H9 (cell line): Measurements from ENCODE around the gene TUBB2B. TPM values are rescaled to one million over a fixed set of nuclear protein-coding genes. Genes with fewer than 3 reads are reported as not detected.

Experiments used
- DNase-seq: peaks from one replicate; pipeline ENCODE4 v3.0.0-alpha.2; 2017
- H2AFZ ChIP-seq: one replicate; pipeline ENCODE4 v1.6.1; 2013; ENCODE audit warnings: mild to moderate bottlenecking, low read length, control low read depth, moderate library complexity
- H2AK5ac ChIP-seq: 2 replicates; pipeline ENCODE4 v1.6.1; 2013; ENCODE audit warnings: low read length, control low read depth, mixed read lengths; ENCODE audit not compliant: insufficient read length
- H2BK120ac ChIP-seq: one replicate; pipeline ENCODE4 v1.6.1; 2013; ENCODE audit warnings: low read depth, mild to moderate bottlenecking, low read length, control low read depth, inconsistent platforms; ENCODE audit not compliant: poor library complexity, severe bottlenecking
- H2BK12ac ChIP-seq: 2 replicates; pipeline ENCODE4 v1.6.1; 2013; ENCODE audit warnings: low read length, control low read depth, mixed read lengths, low read depth; ENCODE audit not compliant: insufficient read length
- H2BK15ac ChIP-seq: 2 replicates; pipeline ENCODE4 v1.6.1; 2013; ENCODE audit warnings: low read depth, low read length, control low read depth
- H2BK20ac ChIP-seq: one replicate; pipeline ENCODE4 v1.6.1; 2013; ENCODE audit warnings: low read depth, mild to moderate bottlenecking, low read length, control low read depth, inconsistent platforms; ENCODE audit not compliant: poor library complexity, severe bottlenecking
- H2BK5ac ChIP-seq: 2 replicates; pipeline ENCODE4 v1.6.1; 2013; ENCODE audit warnings: low read length, control low read depth, mixed read lengths; ENCODE audit not compliant: insufficient read length
- H3K14ac ChIP-seq: 2 replicates; pipeline ENCODE4 v1.6.1; 2013; ENCODE audit warnings: low read length, control low read depth; ENCODE audit not compliant: insufficient read depth
- H3K18ac ChIP-seq: 2 replicates; pipeline ENCODE4 v1.6.1; 2013; ENCODE audit warnings: low read depth, mild to moderate bottlenecking, mixed read lengths, low read length, control low read depth; ENCODE audit not compliant: insufficient read length
- H3K23ac ChIP-seq: 2 replicates; pipeline ENCODE4 v1.6.1; 2013; ENCODE audit warnings: low read length, control low read depth, mixed read lengths, low read depth; ENCODE audit not compliant: insufficient read length
- H3K23me2 ChIP-seq: 2 replicates; pipeline ENCODE4 v1.6.1; 2013; ENCODE audit warnings: low read depth, mild to moderate bottlenecking, mixed read lengths, low read length, control low read depth; ENCODE audit not compliant: insufficient read length, poor library complexity, severe bottlenecking
- H3K27ac ChIP-seq: 2 replicates; pipeline ENCODE4 v1.5.1; 2013; ENCODE audit warnings: low read length, control low read depth, mixed read lengths, low read depth; ENCODE audit not compliant: insufficient read length
- H3K27me3 ChIP-seq: 2 replicates; pipeline ENCODE4 v1.6.1; 2013; ENCODE audit warnings: low read length, control low read depth, inconsistent platforms; ENCODE audit not compliant: insufficient read depth
- H3K4ac ChIP-seq: 2 replicates; pipeline ENCODE4 v1.6.1; 2013; ENCODE audit warnings: low read depth, mild to moderate bottlenecking, control low read depth, inconsistent platforms, low read length, moderate library complexity
- H3K4me1 ChIP-seq: 2 replicates; pipeline ENCODE4 v1.6.1; 2013; ENCODE audit warnings: low read length, control low read depth, inconsistent platforms; ENCODE audit not compliant: insufficient read depth
- H3K4me2 ChIP-seq: 2 replicates; pipeline ENCODE4 v1.6.1; 2013; ENCODE audit warnings: low read length, control low read depth, mixed read lengths; ENCODE audit not compliant: insufficient read length, insufficient read depth
- H3K56ac ChIP-seq: 2 replicates; pipeline ENCODE4 v1.6.1; 2013; ENCODE audit warnings: low read depth, mild to moderate bottlenecking, mixed read lengths, low read length, control low read depth; ENCODE audit not compliant: insufficient read length
- H3K79me1 ChIP-seq: 2 replicates; pipeline ENCODE4 v1.6.1; 2013; ENCODE audit warnings: low read depth, mild to moderate bottlenecking, moderate library complexity, low read length, control low read depth, inconsistent platforms; ENCODE audit not compliant: insufficient read depth, poor library complexity, severe bottlenecking
- H3K79me2 ChIP-seq: 2 replicates; pipeline ENCODE4 v1.6.1; 2013; ENCODE audit warnings: low read length, control low read depth, inconsistent platforms; ENCODE audit not compliant: insufficient read depth
- H3K9ac ChIP-seq: 2 replicates; pipeline ENCODE4 v1.6.1; 2013; ENCODE audit warnings: low read length, control low read depth, mixed read lengths; ENCODE audit not compliant: insufficient read length; ENCODE audit errors: extremely low read depth
- H3K9me3 ChIP-seq: one replicate; pipeline ENCODE4 v1.6.1; 2013; ENCODE audit warnings: low read depth, low read length, inconsistent platforms; ENCODE audit not compliant: control insufficient read depth
- H3T11ph ChIP-seq: one replicate; pipeline ENCODE4 v1.6.1; 2013; ENCODE audit warnings: mild to moderate bottlenecking, low read length, control low read depth, inconsistent platforms
- H4K20me1 ChIP-seq: one replicate; pipeline ENCODE4 v1.6.1; 2013; ENCODE audit not compliant: control insufficient read depth, insufficient read length, insufficient read depth
- H4K5ac ChIP-seq: 2 replicates; pipeline ENCODE4 v1.6.1; 2013; ENCODE audit warnings: low read depth, mild to moderate bottlenecking, mixed read lengths, low read length, control low read depth; ENCODE audit not compliant: insufficient read length
- H4K8ac ChIP-seq: replicated peaks from 2 replicates; pipeline ENCODE4 v1.6.1; 2013; ENCODE audit warnings: low read length, control low read depth, mixed read lengths, low read depth; ENCODE audit not compliant: insufficient read length
- H4K91ac ChIP-seq: 2 replicates; pipeline ENCODE4 v1.6.1; 2013; ENCODE audit warnings: low read depth, mild to moderate bottlenecking, moderate library complexity, mixed read lengths, low read length, control low read depth; ENCODE audit not compliant: insufficient read length
- H3K27ac Mint-ChIP-seq, 3 experiments: 2 replicates in 2 of 3; 3 replicates in 1 of 3; pipeline ENCODE4 v1.8.0; 2020 to 2021; ENCODE audit warnings: mixed read lengths in 3 of 3, mild to moderate bottlenecking in 1 of 3, moderate library complexity in 1 of 3
- H3K27me3 Mint-ChIP-seq: 2 replicates; pipeline ENCODE4 v1.8.0; 2021; ENCODE audit warnings: low read depth, mild to moderate bottlenecking, moderate library complexity, mixed read lengths
- H3K36me3 Mint-ChIP-seq, 3 experiments: 2 replicates in 2 of 3; 3 replicates in 1 of 3; pipeline ENCODE4 v1.8.0; 2020 to 2021; ENCODE audit warnings: low read depth in 3 of 3, mixed read lengths in 3 of 3; ENCODE audit not compliant: insufficient read depth in 1 of 3
- H3K4me1 Mint-ChIP-seq, 2 experiments: 2 replicates each; pipeline ENCODE4 v1.8.0; 2020; ENCODE audit warnings: mixed read lengths in 2 of 2
- H3K4me3 Mint-ChIP-seq, 2 experiments: 2 replicates in 1 of 2; 3 replicates in 1 of 2; pipeline ENCODE4 v1.8.0; 2020 to 2021; ENCODE audit warnings: mild to moderate bottlenecking in 2 of 2, mixed read lengths in 2 of 2, moderate library complexity in 1 of 2
- H3K9me3 Mint-ChIP-seq, 2 experiments: 2 replicates in 1 of 2; 3 replicates in 1 of 2; pipeline ENCODE4 v1.8.0; 2020; ENCODE audit warnings: mild to moderate bottlenecking in 2 of 2, mixed read lengths in 2 of 2, moderate library complexity in 1 of 2
- CTCF ChIP-seq: fragments of 200-600 bp; sonication (generic); conservative IDR thresholded peaks from 3 replicates; pipeline ENCODE4 v1.8.0; 2021; ENCODE audit warnings: antibody characterized with exemption, mild to moderate bottlenecking
- WGBS: extraction: QIAGEN DNeasy Blood & Tissue Kit; methylation state at CpG from one replicate; pipeline ENCODE4 v1.1.7; 2013; ENCODE audit warnings: missing lambda C conversion rate, low lambda C conversion rate, mixed read lengths; ENCODE audit not compliant: insufficient read length; ENCODE audit errors: extremely low coverage; 5-methylcytosine and 5-hydroxymethylcytosine counted together
- total RNA-seq: library from RNA; stranded (reverse); gene quantifications from 2 replicates; pipeline ENCODE4 v1.2.1, GENCODE V29; 2021

Gene TUBB2B
- total RNA-seq, 1 experiment from 2014 or later, result 320 TPM

DNA sequence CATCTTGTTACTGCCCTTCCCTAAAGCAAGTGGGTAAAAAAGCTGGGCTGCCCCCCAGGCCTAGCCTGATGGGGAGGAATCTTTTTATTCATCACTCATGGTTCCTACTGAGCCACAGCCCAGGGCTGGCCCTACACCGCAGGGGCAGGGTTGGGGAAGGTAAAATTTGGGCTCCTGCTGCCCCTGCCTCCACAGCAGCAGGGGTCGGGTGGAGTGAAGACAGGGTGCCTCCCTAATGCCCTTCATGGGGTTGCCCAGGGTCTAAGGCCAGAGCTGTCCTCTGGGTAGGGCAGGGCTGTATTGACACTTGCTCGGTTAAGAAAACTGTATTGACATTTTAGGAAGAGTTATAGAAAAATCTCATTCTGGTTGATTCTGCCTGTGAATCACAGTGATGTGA, 22.4 kb upstream of the TUBB2B start:
- Histone ChIP-seq H2BK120ac (no peak overlapping the region), H2BK12ac (no peak overlapping the region), H3K4me1 (no peaks in the 10 kb centered on the region; the same call in 1 of the 2 replicates), H3K79me2 (no peaks in the 10 kb centered on the region), H2AFZ (no peak overlapping the region), H3K9me3 (no peaks in the 10 kb centered on the region), H3K56ac (no peak overlapping the region), H2BK5ac (no peak overlapping the region), H3K27me3 (no peaks in the 10 kb centered on the region), H4K5ac (no peak overlapping the region), H3K27ac (no peak overlapping the region), H3K79me1 (no peaks in the 10 kb centered on the region), H4K8ac (no peak overlapping the region), H4K20me1 (no peaks in the 10 kb centered on the region), H2BK20ac (no peak overlapping the region), H3K9ac (no peak overlapping the region), H3K4me2 (no peak overlapping the region), H3K18ac (no peak overlapping the region), H3T11ph (no peak overlapping the region), H4K91ac (no peak overlapping the region), H3K23me2 (no peaks in the 10 kb centered on the region), H2AK5ac (no peak overlapping the region), H2BK15ac (no peak overlapping the region), H3K14ac (no peak overlapping the region), H3K23ac (no peak overlapping the region), H3K4ac (no peak overlapping the region)
- H3K36me3 Mint-ChIP-seq, result peaks cover 5 to 7% (median 5%) of the 10 kb centered on the region in 3 experiments; a peak in 6 of 7 replicates
- H3K9me3 Mint-ChIP-seq, result peaks cover 5 to 6% of the 10 kb centered on the region in 2 experiments; a peak in 4 of 5 replicates
- DNase-seq, result no peak
- peaks cover 30 to 38% of the 10 kb centered on the region in 2 experiments for H3K4me1 Mint-ChIP-seq
- WGBS, result no CpG with 5 or more reads among the region's 3 CpGs
- no peak overlapping the region for H3K27ac Mint-ChIP-seq
- no peak overlapping the region for H3K4me3 Mint-ChIP-seq
- H3K27me3 Mint-ChIP-seq, result peaks cover 14% of the 10 kb centered on the region
- no peak for TF ChIP-seq CTCF
